ENCODE data around the gene ATF7IP2.

The ATF7IP2 gene

DNA sequence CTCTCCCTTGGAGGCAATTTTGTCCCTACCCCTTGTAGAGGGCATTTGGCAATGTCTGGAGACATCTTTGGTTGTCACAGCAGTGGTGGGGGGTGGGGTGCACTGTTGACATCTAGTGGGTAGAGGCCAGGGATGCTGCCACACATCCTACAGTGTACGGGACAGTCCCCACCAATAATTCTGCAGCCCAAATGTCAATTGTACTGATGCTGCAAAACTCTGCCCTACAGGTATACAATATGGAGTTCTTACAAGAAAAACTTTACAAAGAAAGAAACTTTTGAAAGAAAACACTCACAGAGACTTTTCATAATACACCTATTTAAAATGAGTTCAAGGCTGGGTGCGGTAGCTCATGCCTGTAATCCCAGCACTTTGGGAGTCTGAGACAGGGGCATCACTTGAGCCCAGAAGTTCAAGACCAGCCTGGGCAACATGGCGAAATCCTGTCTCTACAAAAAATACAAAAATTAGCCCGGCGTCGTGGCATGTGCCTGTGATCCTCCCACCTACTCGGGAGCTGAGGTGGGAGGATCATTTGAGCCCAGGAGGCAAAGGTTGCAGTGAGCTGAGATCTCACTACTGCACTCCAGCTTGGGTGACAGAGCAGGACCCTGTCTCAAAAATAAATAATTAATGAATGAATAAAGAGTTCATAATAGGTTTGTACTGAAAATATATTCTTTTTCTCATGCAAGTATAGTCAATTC, 135.2 kb downstream of the ATF7IP2 start:
- DNase-seq (ENCODE audit: low spot score) = no peak
- in situ Hi-C loops (cut with MboI; ENCODE audit: low sequenced_read_pairs, unreplicated experiment) = loop anchor here (5.0 to 10.0 kb wide), 2 partner anchors 211 to 414 kb away; no protein-coding TSS in a partner anchor

DNA sequence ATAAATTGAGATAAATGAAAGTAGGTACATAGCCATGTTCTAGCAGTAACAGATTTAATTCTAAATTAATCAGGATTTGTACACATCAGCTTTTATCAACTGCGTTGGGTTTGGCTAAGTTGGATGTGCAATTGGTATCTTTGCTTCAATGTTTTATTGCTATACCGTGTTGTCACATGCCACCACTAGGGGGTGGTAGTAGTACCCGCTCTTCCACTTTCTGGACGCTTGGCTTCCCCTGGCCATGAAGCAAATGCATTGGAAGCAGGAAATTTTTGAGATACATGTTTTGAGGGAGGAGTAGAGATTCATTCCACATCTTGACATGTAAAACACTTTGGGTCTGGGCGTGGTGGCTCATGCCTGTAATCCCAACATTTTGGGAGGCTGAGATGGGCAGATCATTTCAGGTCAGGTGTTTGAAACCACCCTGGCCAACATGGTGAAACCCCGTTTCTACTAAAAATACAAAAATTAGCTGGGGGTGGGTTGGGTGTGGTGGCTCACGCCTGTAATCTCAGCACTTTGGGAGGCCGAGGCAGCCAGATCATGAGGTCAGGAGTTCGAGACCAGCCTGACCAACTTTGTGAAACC, 135.9 kb downstream of the ATF7IP2 start:
- TF ChIP-seq, protein P1, sequence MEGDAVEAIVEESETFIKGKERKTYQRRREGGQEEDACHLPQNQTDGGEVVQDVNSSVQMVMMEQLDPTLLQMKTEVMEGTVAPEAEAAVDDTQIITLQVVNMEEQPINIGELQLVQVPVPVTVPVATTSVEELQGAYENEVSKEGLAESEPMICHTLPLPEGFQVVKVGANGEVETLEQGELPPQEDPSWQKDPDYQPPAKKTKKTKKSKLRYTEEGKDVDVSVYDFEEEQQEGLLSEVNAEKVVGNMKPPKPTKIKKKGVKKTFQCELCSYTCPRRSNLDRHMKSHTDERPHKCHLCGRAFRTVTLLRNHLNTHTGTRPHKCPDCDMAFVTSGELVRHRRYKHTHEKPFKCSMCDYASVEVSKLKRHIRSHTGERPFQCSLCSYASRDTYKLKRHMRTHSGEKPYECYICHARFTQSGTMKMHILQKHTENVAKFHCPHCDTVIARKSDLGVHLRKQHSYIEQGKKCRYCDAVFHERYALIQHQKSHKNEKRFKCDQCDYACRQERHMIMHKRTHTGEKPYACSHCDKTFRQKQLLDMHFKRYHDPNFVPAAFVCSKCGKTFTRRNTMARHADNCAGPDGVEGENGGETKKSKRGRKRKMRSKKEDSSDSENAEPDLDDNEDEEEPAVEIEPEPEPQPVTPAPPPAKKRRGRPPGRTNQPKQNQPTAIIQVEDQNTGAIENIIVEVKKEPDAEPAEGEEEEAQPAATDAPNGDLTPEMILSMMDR (IDR thresholded peaks at IDR 0.05; ENCODE audit: borderline replicate concordance, control extremely low read depth, extremely low read depth, insufficient read depth, missing control alignments) = peak; percentile 49
- DNase-seq (ENCODE audit: low spot score) = peak; percentile 68
- in situ Hi-C loops (cut with MboI; ENCODE audit: low sequenced_read_pairs, unreplicated experiment) = loop anchor here (5.0 to 10.0 kb wide), 2 partner anchors 211 to 413 kb away; no protein-coding TSS in a partner anchor

More for the DNA sequence above, 135.2 kb downstream of the ATF7IP2 start:
- TF ChIP-seq, protein P1 (IDR thresholded peaks at IDR 0.05; ENCODE audit: borderline replicate concordance, control extremely low read depth, extremely low read depth, insufficient read depth, missing control alignments) = no peak

- in situ Hi-C loops (cut with MboI; ENCODE audit: low sequenced_read_pairs, unreplicated experiment) = loop anchor here (5.0 to 10.0 kb wide), 2 partner anchors 209 to 412 kb away; no protein-coding TSS in a partner anchor
- TF ChIP-seq, protein P1 (IDR thresholded peaks at IDR 0.05; ENCODE audit: borderline replicate concordance, control extremely low read depth, extremely low read depth, insufficient read depth, missing control alignments) = no peak
- DNase-seq (ENCODE audit: low spot score) = no peak
These were observed 137.1 kb downstream of the ATF7IP2 start for GRCh38 chr16:10522966-10523365.

- TF ChIP-seq, protein P1 (IDR thresholded peaks at IDR 0.05; ENCODE audit: borderline replicate concordance, control extremely low read depth, extremely low read depth, insufficient read depth, missing control alignments) = no peak
- in situ Hi-C loops (cut with MboI; ENCODE audit: low sequenced_read_pairs, unreplicated experiment) = loop anchor here (10.0 kb wide), 1 partner anchor 409 kb away; no protein-coding TSS in a partner anchor
- no peak for DNase-seq (ENCODE audit: low spot score)
These were observed 139.5 kb downstream of the ATF7IP2 start for GRCh38 chr16:10525214-10525825.

DNA sequence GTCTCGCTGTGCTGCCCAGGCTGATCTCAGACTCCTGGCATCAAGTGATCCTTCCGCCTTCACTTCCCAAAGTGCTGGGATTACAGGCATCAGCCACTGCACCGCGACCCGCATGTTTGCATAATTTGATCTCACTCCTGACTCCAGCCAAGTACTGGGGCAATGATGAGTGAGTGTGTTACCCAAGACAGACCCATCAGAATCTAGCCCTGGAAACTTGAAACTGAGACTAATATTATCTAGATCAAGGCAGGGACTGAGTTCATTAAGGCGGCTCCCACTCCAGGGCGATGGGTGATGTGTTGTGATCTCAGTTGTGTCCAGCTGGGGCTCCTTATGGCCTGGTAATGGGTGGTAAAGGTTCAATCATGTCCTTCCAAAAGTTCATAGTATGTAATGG, 141.1 kb downstream of the ATF7IP2 start:
- in situ Hi-C loops (cut with MboI; ENCODE audit: low sequenced_read_pairs, unreplicated experiment) = loop anchor here (10.0 kb wide), 1 partner anchor 408 kb away; no protein-coding TSS in a partner anchor
- DNase-seq (ENCODE audit: low spot score) = no peak
- TF ChIP-seq, protein P1 (IDR thresholded peaks at IDR 0.05; ENCODE audit: borderline replicate concordance, control extremely low read depth, extremely low read depth, insufficient read depth, missing control alignments) = no peak

- no peak for DNase-seq (ENCODE audit: low spot score)
- in situ Hi-C loops (cut with MboI; ENCODE audit: low sequenced_read_pairs, unreplicated experiment) = loop anchor here (10.0 kb wide), 1 partner anchor 406 kb away; no protein-coding TSS in a partner anchor
These were observed 142.8 kb downstream of the ATF7IP2 start for GRCh38 chr16:10528635-10529034.

More at GRCh38 chr16:10528635-10529034, 142.8 kb downstream of the ATF7IP2 start:
- TF ChIP-seq, protein P1 (IDR thresholded peaks at IDR 0.05; ENCODE audit: borderline replicate concordance, control extremely low read depth, extremely low read depth, insufficient read depth, missing control alignments) = no peak
